HepG2 (cell line): ENCODE measurements around the gene LSM14B. TPM values are rescaled to one million over a fixed set of nuclear protein-coding genes. Genes with fewer than 3 reads are reported as not detected.

Experiments
- CBX2 ChIP-seq, 2 experiments: fragments of 200-600 bp in 1 of 2; sonication (generic); formaldehyde crosslinking in 1 of 2; IDR thresholded peaks; 2 replicates each; pipeline versions ENCODE4 v1.7.0 to v1.8.1; 2018 to 2022; ENCODE audit warnings: low read depth in 2 of 2, low read length in 1 of 2, mild to moderate bottlenecking in 1 of 2, missing genetic modification reagents in 1 of 2
- CEBPG ChIP-seq: IDR thresholded peaks from 2 replicates; pipeline ENCODE4 v1.6.1; 2016
- DMAP1 ChIP-seq: IDR thresholded peaks from 2 replicates; pipeline ENCODE4 v1.6.1; 2016
- FOXJ3 ChIP-seq: sonication (generic); formaldehyde crosslinking; IDR thresholded peaks from 2 replicates; pipeline ENCODE4 v1.4.0; 2020; ENCODE audit warnings: missing genetic modification reagents, mild to moderate bottlenecking, borderline replicate concordance
- GLI4 ChIP-seq: sonication (generic); formaldehyde crosslinking; IDR thresholded peaks from 2 replicates; pipeline ENCODE4 v1.5.1; 2020; ENCODE audit warnings: missing genetic modification reagents, mild to moderate bottlenecking, moderate library complexity, borderline replicate concordance
- NR2F6 ChIP-seq, 2 experiments: IDR thresholded peaks; 2 replicates each; pipeline ENCODE4 v1.6.1; 2016; ENCODE audit warnings: antibody characterized with exemption in 1 of 2, mild to moderate bottlenecking in 1 of 2
- POGZ ChIP-seq: sonication (generic); formaldehyde crosslinking; IDR thresholded peaks from 2 replicates; pipeline ENCODE4 v1.4.0; 2020; ENCODE audit warnings: mild to moderate bottlenecking, missing genetic modification reagents
- SOX5 ChIP-seq: IDR thresholded peaks from 2 replicates; pipeline ENCODE4 v1.6.1; 2016; ENCODE audit warnings: borderline replicate concordance
- ZC3H4 ChIP-seq: sonication (generic); formaldehyde crosslinking; IDR thresholded peaks from 2 replicates; pipeline ENCODE4 v1.4.0; 2020; ENCODE audit warnings: missing genetic modification reagents, borderline replicate concordance
- ZFP82 ChIP-seq: sonication (generic); formaldehyde crosslinking; IDR thresholded peaks from 2 replicates; pipeline ENCODE4 v1.5.1; 2020; ENCODE audit warnings: mild to moderate bottlenecking, missing genetic modification reagents, borderline replicate concordance
- ZFP90 ChIP-seq: sonication (generic); formaldehyde crosslinking; IDR thresholded peaks from 2 replicates; pipeline ENCODE4 v1.8.0; 2022; ENCODE audit warnings: missing genetic modification reagents, mild to moderate bottlenecking, inconsistent platforms, borderline replicate concordance
- ZFYVE20 ChIP-seq: sonication (generic); formaldehyde crosslinking; IDR thresholded peaks from 2 replicates; pipeline ENCODE4 v1.8.0; 2023; ENCODE audit warnings: low read depth, mild to moderate bottlenecking, moderate library complexity, missing genetic modification reagents, borderline replicate concordance
- ZNF121 ChIP-seq: sonication (generic); formaldehyde crosslinking; IDR thresholded peaks from 2 replicates; pipeline ENCODE4 v1.5.0; 2020; ENCODE audit warnings: mild to moderate bottlenecking, missing genetic modification reagents
- ZNF335 ChIP-seq: sonication (generic); formaldehyde crosslinking; IDR thresholded peaks from 2 replicates; pipeline ENCODE4 v1.4.0; 2020; ENCODE audit warnings: missing genetic modification reagents
- ZNF337 ChIP-seq: sonication (generic); formaldehyde crosslinking; IDR thresholded peaks from 2 replicates; pipeline ENCODE4 v1.5.1; 2020; ENCODE audit warnings: missing genetic modification reagents, low read depth, mild to moderate bottlenecking, borderline replicate concordance
- ZNF468 ChIP-seq: sonication (generic); formaldehyde crosslinking; IDR thresholded peaks from 2 replicates; pipeline ENCODE4 v1.8.0; 2022; ENCODE audit warnings: mild to moderate bottlenecking, moderate library complexity, missing genetic modification reagents
- ZNF615 ChIP-seq: sonication (generic); formaldehyde crosslinking; IDR thresholded peaks from 2 replicates; pipeline ENCODE4 v1.5.0; 2020; ENCODE audit warnings: mild to moderate bottlenecking, missing genetic modification reagents, borderline replicate concordance
- ZNF75D ChIP-seq: sonication (generic); formaldehyde crosslinking; IDR thresholded peaks from 2 replicates; pipeline ENCODE4 v1.8.1; 2023; ENCODE audit warnings: missing genetic modification reagents, mild to moderate bottlenecking, borderline replicate concordance
- ZNF772 ChIP-seq: sonication (generic); formaldehyde crosslinking; IDR thresholded peaks from 2 replicates; pipeline ENCODE4 v1.5.0; 2020; ENCODE audit warnings: mild to moderate bottlenecking, missing genetic modification reagents
- ZNF839 ChIP-seq: sonication (generic); formaldehyde crosslinking; IDR thresholded peaks from 2 replicates; pipeline ENCODE4 v1.4.0; 2020; ENCODE audit warnings: missing genetic modification reagents, mild to moderate bottlenecking, borderline replicate concordance
- polyA plus RNA-seq, 8 experiments: library from polyadenylated mRNA; depleted of rRNA in 3 of 8; stranded (reverse) in 7 of 8; unstranded in 1 of 8; fragments of >200 nt; fragmentation: Illumina TruSeq in 4 of 8; extraction: Trizol in 4 of 8; gene quantifications; 2 replicates each; pipeline versions ENCODE4 v1.2.1 to v1.2.3, GENCODE V29; 2011 to 2016; ENCODE audit warnings: low read depth in 4 of 8, missing spikeins in 1 of 8, mixed read lengths in 1 of 8; ENCODE audit not compliant: insufficient read depth in 1 of 8
- total RNA-seq, 5 experiments: library from RNA; depleted of rRNA; stranded (reverse); fragments of >200 nt; fragmentation: Illumina TruSeq; extraction: Trizol; gene quantifications; 2 replicates each; pipeline ENCODE4 v1.2.3, GENCODE V29; 2016; ENCODE audit warnings: low read depth in 1 of 5
- TF ChIP-seq, protein P1 (sequence below): sonication (generic); formaldehyde crosslinking; IDR thresholded peaks from 2 replicates; pipeline ENCODE4 v1.4.0; 2020; ENCODE audit warnings: mild to moderate bottlenecking, missing genetic modification reagents
- TF ChIP-seq, protein P2 (sequence below): sonication (generic); formaldehyde crosslinking; IDR thresholded peaks from 2 replicates; pipeline ENCODE4 v1.4.0; 2020; ENCODE audit warnings: missing genetic modification reagents, mild to moderate bottlenecking, borderline replicate concordance
- TF ChIP-seq, protein P3 (sequence below): sonication (generic); formaldehyde crosslinking; IDR thresholded peaks from 2 replicates; pipeline ENCODE4; 2020; ENCODE audit warnings: missing genetic modification reagents, mild to moderate bottlenecking, borderline replicate concordance
- TF ChIP-seq, protein P4 (sequence below): sonication (generic); formaldehyde crosslinking; IDR thresholded peaks from 2 replicates; pipeline ENCODE4 v1.4.0; 2020; ENCODE audit warnings: missing genetic modification reagents, borderline replicate concordance

LSM14B gene
- total and polyA plus RNA-seq, 2 of the 13 experiments (the other 11 are each of a cell fraction or from before 2014, with no cell fraction given) = 43.3 to 79.2 TPM

DNA sequence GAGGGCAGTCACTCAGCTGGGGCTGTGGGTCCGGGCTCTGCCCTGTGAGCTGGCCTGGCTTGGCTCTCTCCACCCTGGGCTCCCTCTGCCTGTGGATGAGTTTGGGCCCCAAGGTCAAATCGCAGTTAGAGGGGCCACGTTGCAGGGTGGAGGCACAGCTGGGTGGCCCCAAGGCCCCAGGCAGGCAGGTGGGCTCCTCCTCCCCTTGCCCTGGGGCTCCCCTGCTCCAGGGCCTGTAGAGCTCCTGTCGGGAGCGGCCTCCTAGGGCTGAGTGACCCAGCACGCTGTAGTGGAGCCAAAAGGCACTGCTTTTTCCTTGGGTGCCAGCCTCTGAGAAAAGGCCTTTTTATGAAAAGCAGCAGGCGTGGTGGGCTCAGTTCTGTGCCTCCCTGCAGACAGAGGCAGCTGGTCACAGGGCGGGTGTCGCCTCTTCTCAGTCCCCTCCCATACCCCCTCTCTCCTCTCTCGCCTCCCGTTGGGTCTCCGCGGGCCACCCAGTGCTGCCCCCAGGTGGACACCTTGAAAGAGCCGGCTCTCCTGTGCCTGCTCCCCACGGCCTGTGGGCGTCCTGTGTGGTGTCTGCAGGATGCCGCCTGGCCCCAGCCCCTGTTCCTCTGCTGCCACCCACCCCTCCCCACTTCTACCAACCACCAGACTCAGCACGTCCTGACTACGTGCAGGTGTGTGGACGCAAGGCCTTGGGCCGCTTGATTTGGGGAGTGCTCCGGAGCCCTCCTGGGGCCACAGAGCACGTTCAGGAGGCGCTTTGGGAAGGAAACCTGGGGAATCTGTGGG, 34.5 kb downstream of the LSM14B start (continued):
- TF ChIP-seq NR2F6 (IDR thresholded peaks at IDR 0.05) (no peak), NR2F6 (CRISPR knock-in tag; IDR thresholded peaks at IDR 0.05) (0 out of 2 replicates have a peak, but pooled peaks have one; percentile 20), POGZ (CRISPR knock-in tag) (no peak), FOXJ3 (CRISPR knock-in tag) (no peak), ZNF468 (no peak), ZFYVE20 (CRISPR knock-in tag) (no peak), ZNF839 (CRISPR knock-in tag) (no peak), SOX5 (CRISPR knock-in tag) (peak; percentile 23; the same call in 1 of the 2 replicates), CEBPG (CRISPR knock-in tag) (no peak), ZNF121 (no peak), ZFP90 (CRISPR knock-in tag) (no peak), ZFP82 (CRISPR knock-in tag) (no peak), ZNF772 (CRISPR knock-in tag) (peak; percentile 60; the same call in 1 of the 2 replicates), ZNF335 (CRISPR knock-in tag) (no peak), DMAP1 (CRISPR knock-in tag) (no peak), GLI4 (no peak), ZC3H4 (CRISPR knock-in tag) (no peak), CBX2 (IDR thresholded peaks at IDR 0.05; ENCODE audit: low read depth, low read length) (no peak), CBX2 (CRISPR knock-in tag; IDR thresholded peaks at IDR 0.05; ENCODE audit: low read depth) (no peak), ZNF615 (CRISPR knock-in tag) (no peak), ZNF337 (CRISPR knock-in tag) (no peak), ZNF75D (no peak)
- TF ChIP-seq, protein P1, sequence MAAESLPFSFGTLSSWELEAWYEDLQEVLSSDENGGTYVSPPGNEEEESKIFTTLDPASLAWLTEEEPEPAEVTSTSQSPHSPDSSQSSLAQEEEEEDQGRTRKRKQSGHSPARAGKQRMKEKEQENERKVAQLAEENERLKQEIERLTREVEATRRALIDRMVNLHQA (CRISPR knock-in tag) = 0 out of 2 replicates have a peak, but pooled peaks have one; percentile 59
- TF ChIP-seq, protein P2, sequence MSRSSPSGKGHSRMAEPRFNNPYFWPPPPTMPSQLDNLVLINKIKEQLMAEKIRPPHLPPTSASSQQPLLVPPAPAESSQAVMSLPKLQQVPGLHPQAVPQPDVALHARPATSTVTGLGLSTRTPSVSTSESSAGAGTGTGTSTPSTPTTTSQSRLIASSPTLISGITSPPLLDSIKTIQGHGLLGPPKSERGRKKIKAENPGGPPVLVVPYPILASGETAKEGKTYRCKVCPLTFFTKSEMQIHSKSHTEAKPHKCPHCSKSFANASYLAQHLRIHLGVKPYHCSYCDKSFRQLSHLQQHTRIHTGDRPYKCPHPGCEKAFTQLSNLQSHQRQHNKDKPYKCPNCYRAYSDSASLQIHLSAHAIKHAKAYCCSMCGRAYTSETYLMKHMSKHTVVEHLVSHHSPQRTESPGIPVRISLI (CRISPR knock-in tag) = 0 out of 2 replicates have a peak, but pooled peaks have one; percentile 16
- TF ChIP-seq, protein P3, sequence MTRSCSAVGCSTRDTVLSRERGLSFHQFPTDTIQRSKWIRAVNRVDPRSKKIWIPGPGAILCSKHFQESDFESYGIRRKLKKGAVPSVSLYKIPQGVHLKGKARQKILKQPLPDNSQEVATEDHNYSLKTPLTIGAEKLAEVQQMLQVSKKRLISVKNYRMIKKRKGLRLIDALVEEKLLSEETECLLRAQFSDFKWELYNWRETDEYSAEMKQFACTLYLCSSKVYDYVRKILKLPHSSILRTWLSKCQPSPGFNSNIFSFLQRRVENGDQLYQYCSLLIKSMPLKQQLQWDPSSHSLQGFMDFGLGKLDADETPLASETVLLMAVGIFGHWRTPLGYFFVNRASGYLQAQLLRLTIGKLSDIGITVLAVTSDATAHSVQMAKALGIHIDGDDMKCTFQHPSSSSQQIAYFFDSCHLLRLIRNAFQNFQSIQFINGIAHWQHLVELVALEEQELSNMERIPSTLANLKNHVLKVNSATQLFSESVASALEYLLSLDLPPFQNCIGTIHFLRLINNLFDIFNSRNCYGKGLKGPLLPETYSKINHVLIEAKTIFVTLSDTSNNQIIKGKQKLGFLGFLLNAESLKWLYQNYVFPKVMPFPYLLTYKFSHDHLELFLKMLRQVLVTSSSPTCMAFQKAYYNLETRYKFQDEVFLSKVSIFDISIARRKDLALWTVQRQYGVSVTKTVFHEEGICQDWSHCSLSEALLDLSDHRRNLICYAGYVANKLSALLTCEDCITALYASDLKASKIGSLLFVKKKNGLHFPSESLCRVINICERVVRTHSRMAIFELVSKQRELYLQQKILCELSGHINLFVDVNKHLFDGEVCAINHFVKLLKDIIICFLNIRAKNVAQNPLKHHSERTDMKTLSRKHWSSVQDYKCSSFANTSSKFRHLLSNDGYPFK = no peak; the same call in 1 of the 2 replicates
- TF ChIP-seq, protein P4, sequence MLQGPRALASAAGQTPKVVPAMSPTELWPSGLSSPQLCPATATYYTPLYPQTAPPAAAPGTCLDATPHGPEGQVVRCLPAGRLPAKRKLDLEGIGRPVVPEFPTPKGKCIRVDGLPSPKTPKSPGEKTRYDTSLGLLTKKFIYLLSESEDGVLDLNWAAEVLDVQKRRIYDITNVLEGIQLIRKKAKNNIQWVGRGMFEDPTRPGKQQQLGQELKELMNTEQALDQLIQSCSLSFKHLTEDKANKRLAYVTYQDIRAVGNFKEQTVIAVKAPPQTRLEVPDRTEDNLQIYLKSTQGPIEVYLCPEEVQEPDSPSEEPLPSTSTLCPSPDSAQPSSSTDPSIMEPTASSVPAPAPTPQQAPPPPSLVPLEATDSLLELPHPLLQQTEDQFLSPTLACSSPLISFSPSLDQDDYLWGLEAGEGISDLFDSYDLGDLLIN (CRISPR knock-in tag) = no peak
